Smooth muscle cell (in vitro differentiated cells): ENCODE measurements around the gene GBF1. TPM values are rescaled to one million over a fixed set of nuclear protein-coding genes. Genes with fewer than 3 reads are reported as not detected.
"Not testable (repeated sequence)": the region's sequence is repeated elsewhere in the genome, so short reads cannot be mapped to it uniquely, and the experiment has no call there.

Experiments
- DNase-seq: peaks from one replicate; lab custom pipeline; 2025; ENCODE audit not compliant: unreplicated experiment; lab: John Stamatoyannopoulos, UW
- H2AFZ ChIP-seq: fragments of 200-600 bp; sonication (generic); 2 replicates; pipeline ENCODE4 v1.6.0; 2016; ENCODE audit warnings: antibody characterized with exemption, low read depth, mild to moderate bottlenecking
- H3F3A ChIP-seq: fragments of 200-600 bp; sonication (generic); 2 replicates; pipeline ENCODE4 v1.6.0; 2017; ENCODE audit warnings: antibody characterized with exemption, low read depth
- H3K27ac ChIP-seq: fragments of 200-600 bp; sonication (generic); 2 replicates; pipeline ENCODE4 v1.5.1; 2016; ENCODE audit warnings: low read depth, mild to moderate bottlenecking
- H3K27me3 ChIP-seq: fragments of 200-600 bp; sonication (generic); 2 replicates; pipeline ENCODE4 v1.6.1; 2016; ENCODE audit warnings: low read depth, mild to moderate bottlenecking
- H3K36me3 ChIP-seq: fragments of 200-600 bp; sonication (generic); 2 replicates; pipeline ENCODE4 v1.5.1; 2016; ENCODE audit warnings: low read depth
- H3K4me1 ChIP-seq: fragments of 200-600 bp; sonication (generic); 2 replicates; pipeline ENCODE4 v1.5.1; 2016; ENCODE audit warnings: low read depth
- H3K4me2 ChIP-seq: fragments of 200-600 bp; sonication (generic); 2 replicates; pipeline ENCODE4 v1.6.0; 2016; ENCODE audit warnings: mild to moderate bottlenecking
- H3K4me3 ChIP-seq: fragments of 200-600 bp; sonication (generic); 2 replicates; pipeline ENCODE4 v1.5.1; 2016; ENCODE audit warnings: mild to moderate bottlenecking
- H3K79me2 ChIP-seq: fragments of 200-600 bp; sonication (generic); 2 replicates; pipeline ENCODE4 v1.6.0; 2016; ENCODE audit warnings: low read depth, mild to moderate bottlenecking
- H3K9ac ChIP-seq: fragments of 200-600 bp; sonication (generic); 2 replicates; pipeline ENCODE4 v1.6.0; 2016; ENCODE audit warnings: low read depth
- H3K9me3 ChIP-seq: fragments of 200-600 bp; sonication (generic); replicated peaks from 2 replicates; pipeline ENCODE4 v1.5.1; 2016; ENCODE audit warnings: low read depth
- H4K20me1 ChIP-seq: fragments of 200-600 bp; sonication (generic); 2 replicates; pipeline ENCODE4 v1.6.0; 2016; ENCODE audit warnings: low read depth
- WGBS: methylation state at CpG from one replicate; pipeline ENCODE4 v1.1.7; 2016; ENCODE audit warnings: low lambda C conversion rate; 5-methylcytosine and 5-hydroxymethylcytosine counted together
- polyA plus RNA-seq: library from polyadenylated mRNA; unstranded; fragments of >200 nt; fragmentation: Nextera tagmentation; extraction: Ambion mirVana; gene quantifications from 2 replicates; pipeline ENCODE4 v1.2.1, GENCODE V29; 2016
- total RNA-seq: library from RNA; depleted of rRNA; stranded (reverse); fragments of >200 nt; gene quantifications from 2 replicates; pipeline ENCODE4 v1.2.3, GENCODE V29; 2014
- TF ChIP-seq, protein P1 (sequence below): fragments of 200-600 bp; sonication (generic); IDR thresholded peaks from 2 replicates; pipeline ENCODE4 v1.5.1; 2017; ENCODE audit warnings: borderline replicate concordance, mild to moderate bottlenecking, antibody characterized with exemption; ENCODE audit not compliant: insufficient read depth, poor library complexity, severe bottlenecking

Gene GBF1
- total and polyA plus RNA-seq, 2 experiments from 2014 or later, result 52.8 to 56.4 TPM

DNA sequence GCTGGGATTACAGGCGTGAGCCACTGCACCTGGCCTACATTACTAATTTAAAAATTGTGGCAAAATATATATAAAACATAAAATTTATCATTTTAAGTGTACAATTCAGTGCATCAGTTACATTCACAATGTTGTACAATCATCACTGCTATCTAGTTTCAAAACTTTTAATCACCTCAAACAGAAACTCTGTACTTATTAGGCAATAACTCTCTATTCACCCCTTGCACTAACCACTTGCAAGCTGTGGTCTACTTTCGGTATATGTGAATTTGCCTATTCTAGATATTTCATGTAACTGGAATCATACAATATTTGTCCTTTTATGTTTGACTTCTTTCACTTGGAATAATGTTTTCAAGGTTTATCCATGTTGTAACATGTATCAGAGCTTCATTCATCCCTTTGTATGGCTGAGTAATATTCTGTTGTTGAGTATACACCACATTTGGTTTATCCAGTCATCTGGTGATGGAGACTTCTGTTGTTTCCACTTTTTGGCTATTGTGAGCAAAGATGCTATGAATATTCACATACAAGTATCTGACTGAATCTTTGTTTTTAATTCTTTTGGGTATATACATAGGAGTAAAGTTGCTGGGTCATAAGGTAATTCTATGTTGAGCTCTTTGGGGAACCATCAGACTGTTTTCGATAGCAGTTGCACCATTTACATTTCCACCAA lies 33.6 kb upstream of the GBF1 start:
- Histone ChIP-seq H4K20me1 (no peaks in the 10 kb centered on the region), H3F3A (no peaks in the 10 kb centered on the region), H2AFZ (no peak overlapping the region), H3K4me3 (no peak overlapping the region), H3K79me2 (no peaks in the 10 kb centered on the region), H3K9me3 (no peaks in the 10 kb centered on the region), H3K9ac (no peak overlapping the region), H3K4me1 (no peaks in the 10 kb centered on the region), H3K36me3 (no peaks in the 10 kb centered on the region), H3K27ac (no peak overlapping the region), H3K4me2 (no peak overlapping the region), H3K27me3 (no peaks in the 10 kb centered on the region)
- TF ChIP-seq, protein P1, sequence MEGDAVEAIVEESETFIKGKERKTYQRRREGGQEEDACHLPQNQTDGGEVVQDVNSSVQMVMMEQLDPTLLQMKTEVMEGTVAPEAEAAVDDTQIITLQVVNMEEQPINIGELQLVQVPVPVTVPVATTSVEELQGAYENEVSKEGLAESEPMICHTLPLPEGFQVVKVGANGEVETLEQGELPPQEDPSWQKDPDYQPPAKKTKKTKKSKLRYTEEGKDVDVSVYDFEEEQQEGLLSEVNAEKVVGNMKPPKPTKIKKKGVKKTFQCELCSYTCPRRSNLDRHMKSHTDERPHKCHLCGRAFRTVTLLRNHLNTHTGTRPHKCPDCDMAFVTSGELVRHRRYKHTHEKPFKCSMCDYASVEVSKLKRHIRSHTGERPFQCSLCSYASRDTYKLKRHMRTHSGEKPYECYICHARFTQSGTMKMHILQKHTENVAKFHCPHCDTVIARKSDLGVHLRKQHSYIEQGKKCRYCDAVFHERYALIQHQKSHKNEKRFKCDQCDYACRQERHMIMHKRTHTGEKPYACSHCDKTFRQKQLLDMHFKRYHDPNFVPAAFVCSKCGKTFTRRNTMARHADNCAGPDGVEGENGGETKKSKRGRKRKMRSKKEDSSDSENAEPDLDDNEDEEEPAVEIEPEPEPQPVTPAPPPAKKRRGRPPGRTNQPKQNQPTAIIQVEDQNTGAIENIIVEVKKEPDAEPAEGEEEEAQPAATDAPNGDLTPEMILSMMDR, result no peak
- DNase-seq, result no peak
- 83% methylated on average over 3 of the region's 3 CpGs for WGBS

- 92% methylated on average over 4 of the region's 4 CpGs for WGBS
- not testable (repeated sequence) for H3K4me3 ChIP-seq, H2AFZ ChIP-seq, H3K27me3 ChIP-seq, H3K79me2 ChIP-seq, H3K36me3 ChIP-seq, H3K27ac ChIP-seq, H3K4me2 ChIP-seq, H3K4me1 ChIP-seq, H3K9me3 ChIP-seq, H3F3A ChIP-seq, H4K20me1 ChIP-seq, DNase-seq, H3K9ac ChIP-seq
These were observed 31.7 kb upstream of the GBF1 start for GRCh38 chr10:102213599-102213998.

DNA sequence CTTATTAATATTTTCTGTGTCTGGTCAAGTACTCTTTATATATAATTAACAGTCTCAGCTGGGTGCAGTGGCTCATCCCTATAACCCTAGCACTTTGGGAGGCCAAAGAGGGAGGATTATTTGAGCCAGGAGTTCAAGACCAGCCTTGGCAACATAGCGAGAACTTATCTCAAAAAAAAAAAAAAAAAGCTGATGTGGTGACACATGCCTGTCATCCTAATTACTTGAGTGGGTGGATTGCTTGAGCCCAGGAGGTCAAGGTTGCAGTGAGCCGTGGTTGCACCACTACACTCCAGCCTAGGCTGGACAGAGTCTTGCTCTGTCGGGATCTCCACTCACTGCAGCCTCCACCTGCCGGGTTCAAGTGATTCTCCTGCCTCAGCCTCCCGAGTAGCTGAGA lies 26.0 kb upstream of the GBF1 start:
- 85% methylated on average over 5 of the region's 5 CpGs for WGBS
- H3K36me3 ChIP-seq, result no peaks in the 10 kb centered on the region
- no peak overlapping the region for H3K27ac ChIP-seq

DNA sequence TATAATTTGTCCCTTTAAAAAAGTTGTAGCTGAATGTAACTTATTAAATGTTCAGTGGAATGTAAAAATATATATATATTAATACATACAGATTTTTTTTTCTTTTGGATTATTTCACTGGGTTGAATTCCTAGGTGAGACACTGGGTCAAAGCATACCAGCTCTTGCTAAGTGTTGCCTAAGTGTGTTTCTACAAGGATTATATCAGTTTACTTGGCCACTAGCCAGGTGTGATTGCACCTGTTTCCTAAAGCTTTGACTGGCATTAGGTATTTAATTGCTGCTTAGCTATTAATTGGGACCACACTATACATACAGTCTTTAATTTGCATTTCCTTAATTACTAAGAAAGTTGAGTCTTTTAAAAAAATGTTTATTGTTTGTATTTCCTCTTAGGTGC lies 24.7 kb upstream of the GBF1 start:
- Histone ChIP-seq H3K36me3 (no peaks in the 10 kb centered on the region), H3K27me3 (peaks cover 8% of the 10 kb centered on the region), H3K79me2 (no peaks in the 10 kb centered on the region), H3K27ac (no peak overlapping the region), H4K20me1 (no peaks in the 10 kb centered on the region), H3K4me1 (no peaks in the 10 kb centered on the region), H3K4me2 (no peak overlapping the region), H3F3A (no peaks in the 10 kb centered on the region), H3K9me3 (no peaks in the 10 kb centered on the region), H3K9ac (no peak overlapping the region), H2AFZ (no peak overlapping the region), H3K4me3 (no peak overlapping the region)
- no peak for DNase-seq
- TF ChIP-seq, protein P1, result no peak

More for the DNA sequence above, 26.0 kb upstream of the GBF1 start:
- Histone ChIP-seq H3K4me3 (no peak overlapping the region), H3K9ac (no peak overlapping the region), H3F3A (no peaks in the 10 kb centered on the region), H3K4me1 (no peaks in the 10 kb centered on the region), H3K79me2 (no peaks in the 10 kb centered on the region), H3K9me3 (no peaks in the 10 kb centered on the region), H3K4me2 (no peak overlapping the region), H4K20me1 (no peaks in the 10 kb centered on the region), H2AFZ (no peak overlapping the region), H3K27me3 (peaks cover 8% of the 10 kb centered on the region)
- TF ChIP-seq, protein P1, result no peak
- no peak for DNase-seq
